HUES64 (cell line): ENCODE results near the gene KRT6B.

ENCODE experiments used
- H3K27ac ChIP-seq: 2 replicates; pipeline ENCODE4 v1.7.0; 2013; ENCODE audit warnings: low read depth, low read length, inconsistent platforms
- H3K27me3 ChIP-seq: 2 replicates; pipeline ENCODE4 v1.6.1; 2013; ENCODE audit warnings: mild to moderate bottlenecking, low read length; ENCODE audit not compliant: insufficient read depth
- H3K36me3 ChIP-seq: 2 replicates; pipeline ENCODE4 v1.6.1; 2013; ENCODE audit warnings: mild to moderate bottlenecking, low read length; ENCODE audit not compliant: insufficient read depth
- H3K4me1 ChIP-seq: 2 replicates; pipeline ENCODE4 v1.6.1; 2013; ENCODE audit warnings: mild to moderate bottlenecking, low read length, moderate library complexity; ENCODE audit not compliant: insufficient read depth
- H3K4me3 ChIP-seq: 2 replicates; pipeline ENCODE4 v1.5.1; 2013; ENCODE audit warnings: mild to moderate bottlenecking, low read length, moderate library complexity
- H3K9ac ChIP-seq: 2 replicates; pipeline ENCODE4 v1.6.1; 2013; ENCODE audit warnings: mild to moderate bottlenecking, low read depth, low read length
- H3K9me3 ChIP-seq: 2 replicates; pipeline ENCODE4 v1.6.1; 2013; ENCODE audit warnings: low read depth, low read length; ENCODE audit not compliant: insufficient read depth
- WGBS: fragments of 150-250, 120-280 bp; methylation state at CpG from one replicate; pipeline ENCODE4 v1.1.7; 2013; ENCODE audit warnings: missing lambda C conversion rate; 5-methylcytosine and 5-hydroxymethylcytosine counted together

Gene KRT6B

DNA sequence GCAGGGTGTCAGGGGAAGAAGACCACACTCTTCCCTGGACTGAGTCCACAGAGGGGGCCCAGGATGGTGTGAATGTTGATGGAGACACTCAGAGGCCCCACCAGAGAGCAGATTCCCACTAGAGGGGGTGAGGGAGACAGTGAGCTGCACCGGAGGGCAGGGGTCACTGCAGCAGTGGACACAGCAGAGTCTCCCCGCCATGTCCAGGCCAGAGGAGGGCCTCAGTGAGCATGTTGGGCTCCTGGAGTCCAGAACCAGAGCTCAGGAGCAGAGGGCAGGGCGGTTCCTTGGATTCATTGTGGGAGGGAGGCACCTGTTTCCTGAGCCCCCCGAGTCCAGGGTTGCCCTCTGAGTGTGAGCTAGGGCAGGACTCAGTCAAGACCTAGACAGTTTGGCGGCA, 44.0 kb downstream of the KRT6B start:
- H3K36me3 ChIP-seq = no peaks in the 10 kb centered on the region
- H3K9ac ChIP-seq = no peak overlapping the region
- H3K27me3 ChIP-seq = no peaks in the 10 kb centered on the region
- H3K9me3 ChIP-seq = no peaks in the 10 kb centered on the region
- WGBS = 88% methylated on average over 5 of the region's 5 CpGs
- no peak overlapping the region for H3K27ac ChIP-seq
- H3K4me1 ChIP-seq = 0 out of 2 replicates have a peak, but pooled peaks cover 2% of the 10 kb centered on the region
- H3K4me3 ChIP-seq = no peak overlapping the region

DNA sequence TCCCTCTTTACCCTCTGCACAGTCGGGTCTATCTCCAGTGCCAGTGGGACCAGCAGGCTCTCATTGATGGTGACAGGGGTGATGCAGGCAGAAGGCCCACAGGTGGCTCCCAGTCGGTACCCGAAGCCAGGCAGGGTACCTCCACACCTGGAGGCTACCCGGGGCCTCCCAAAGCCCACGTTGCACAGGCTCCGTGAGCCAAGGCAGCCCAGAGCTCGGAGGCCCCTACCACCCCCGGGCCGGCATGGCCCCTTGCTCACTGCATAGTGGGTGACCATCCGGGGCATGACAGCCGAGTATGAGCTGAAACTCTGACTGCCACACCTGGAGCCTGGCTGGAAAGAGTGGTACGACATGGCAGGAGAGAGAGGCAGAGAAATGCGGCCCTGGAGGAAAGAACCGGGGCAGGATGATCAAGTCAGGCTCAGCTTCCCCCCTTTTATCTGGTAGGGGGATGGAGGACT, 46.0 kb downstream of the KRT6B start, which contains the start of gene KRT82:
KRT82 (minus strand) TSS at position 414 of the 464 bp plus-strand sequence; CDS start at position 356, 58 bp downstream.
- Histone ChIP-seq H3K27ac (no peak within 1 kb of the TSS), H3K4me3 (no peak within 1 kb of the TSS), H3K9ac (no peak within 1 kb of the TSS), H3K27me3 (no peaks in the 10 kb centered on the region), H3K4me1 (0 out of 2 replicates have a peak, but pooled peaks cover 6% of the 10 kb centered on the region), H3K36me3 (no peaks in the 10 kb centered on the region), H3K9me3 (no peaks in the 10 kb centered on the region)
- 94% methylated on average over 14 of the region's 14 CpGs for WGBS

DNA sequence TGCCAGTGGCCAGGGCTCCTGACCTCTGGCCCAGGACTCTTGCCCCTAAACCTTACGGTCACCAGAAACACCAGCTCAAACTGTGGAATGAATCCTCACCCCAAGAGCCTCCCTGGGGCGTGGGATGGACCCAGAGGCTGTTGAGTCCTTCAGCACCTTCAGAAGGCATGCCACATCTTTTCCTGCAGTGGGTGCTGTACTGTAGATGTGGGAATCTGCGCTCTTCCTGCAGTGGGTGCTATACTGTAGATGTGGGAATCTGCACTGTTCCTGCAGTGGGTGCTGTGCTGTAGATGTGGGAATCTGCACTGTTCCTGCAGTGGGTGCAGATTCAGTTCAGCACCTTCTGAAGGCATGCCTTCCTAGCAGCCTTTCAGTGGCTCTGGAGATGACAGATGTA, 47.0 kb downstream of the KRT6B start:
- Histone ChIP-seq H3K9me3 (no peaks in the 10 kb centered on the region), H3K4me1 (0 out of 2 replicates have a peak, but pooled peaks cover 6% of the 10 kb centered on the region), H3K27ac (no peak overlapping the region), H3K9ac (no peak overlapping the region), H3K4me3 (no peak overlapping the region), H3K27me3 (no peaks in the 10 kb centered on the region), H3K36me3 (no peaks in the 10 kb centered on the region)
- WGBS = 94% methylated on average over 3 of the region's 3 CpGs

DNA sequence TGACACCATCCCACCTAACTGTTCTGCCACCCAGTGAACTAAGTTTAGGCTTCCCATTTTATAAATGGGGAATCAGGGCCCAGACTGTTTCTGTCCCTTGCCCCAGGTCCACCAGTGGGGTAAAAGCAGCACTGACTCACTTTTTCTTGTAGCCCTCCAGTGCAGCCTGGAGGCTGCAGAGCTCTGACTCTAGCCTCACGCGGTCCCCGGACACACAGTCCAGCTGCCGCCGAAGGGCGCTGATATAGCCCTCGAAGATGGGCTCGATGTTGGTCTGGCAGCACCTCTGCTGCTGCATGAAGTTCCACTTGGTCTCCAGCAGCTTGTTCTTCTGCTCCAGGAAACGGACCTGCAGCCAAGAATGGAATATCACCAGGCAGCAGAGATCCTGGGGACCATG, 48.4 kb downstream of the KRT6B start:
- no peak overlapping the region for H3K4me3 ChIP-seq
- no peak overlapping the region for H3K9ac ChIP-seq
- H3K36me3 ChIP-seq = no peaks in the 10 kb centered on the region
- no peaks in the 10 kb centered on the region for H3K27me3 ChIP-seq
- no peak overlapping the region for H3K27ac ChIP-seq
- 0 out of 2 replicates have a peak, but pooled peaks cover 6% of the 10 kb centered on the region for H3K4me1 ChIP-seq
- no peaks in the 10 kb centered on the region for H3K9me3 ChIP-seq
- 94% methylated on average over 9 of the region's 9 CpGs for WGBS

DNA sequence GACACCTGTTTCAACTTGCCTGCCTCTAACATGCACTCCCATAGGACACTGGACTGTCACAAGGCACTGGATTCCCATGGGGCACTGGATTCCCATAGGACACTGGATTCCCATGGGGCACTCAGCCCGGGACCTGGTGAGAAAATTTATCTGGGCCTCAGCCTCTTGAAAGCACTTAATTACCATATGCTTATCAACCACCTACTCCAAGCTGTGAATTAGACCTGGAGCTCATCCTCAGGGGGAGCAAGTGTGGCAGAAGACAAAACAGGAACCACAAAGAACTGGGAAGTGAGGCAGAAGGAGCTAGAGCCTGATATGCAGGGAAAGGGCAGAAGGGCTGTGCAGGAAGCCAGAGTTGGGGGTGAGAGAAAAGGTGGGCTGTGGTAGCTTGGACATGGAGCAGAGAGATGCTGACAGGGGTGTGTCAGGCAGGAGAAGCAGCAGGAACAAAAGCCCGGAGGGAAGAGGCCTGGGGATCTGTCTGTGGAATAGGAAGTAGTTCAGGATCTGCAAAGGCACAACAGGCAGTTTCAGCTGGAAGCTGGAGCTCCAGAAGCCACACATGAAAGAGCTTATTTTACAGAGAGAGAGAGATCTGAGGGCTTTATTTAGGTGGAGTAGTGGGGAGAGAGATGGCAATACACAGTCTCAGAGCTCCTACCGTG, 48.9 kb downstream of the KRT6B start:
- Histone ChIP-seq H3K36me3 (no peaks in the 10 kb centered on the region), H3K27ac (no peak overlapping the region), H3K9me3 (no peaks in the 10 kb centered on the region), H3K4me3 (no peak overlapping the region), H3K27me3 (no peaks in the 10 kb centered on the region), H3K9ac (no peak overlapping the region), H3K4me1 (0 out of 2 replicates have a peak, but pooled peaks cover 6% of the 10 kb centered on the region)
- 70% methylated on average over 3 of the region's 3 CpGs for WGBS

- H3K4me1 ChIP-seq = 0 out of 2 replicates have a peak, but pooled peaks cover 6% of the 10 kb centered on the region
- H3K36me3 ChIP-seq = no peaks in the 10 kb centered on the region
- no peak overlapping the region for H3K27ac ChIP-seq
- H3K9me3 ChIP-seq = no peaks in the 10 kb centered on the region
- H3K9ac ChIP-seq = no peak overlapping the region
- no peak overlapping the region for H3K4me3 ChIP-seq
- 100% methylated on average over 2 of the region's 2 CpGs for WGBS
- H3K27me3 ChIP-seq = no peaks in the 10 kb centered on the region
Measured at GRCh38 chr12:52402377-52402776, 49.6 kb downstream of the KRT6B start.

- Histone ChIP-seq H3K27ac (no peak overlapping the region), H3K27me3 (no peaks in the 10 kb centered on the region; the same call in 1 of the 2 replicates), H3K9ac (no peak overlapping the region), H3K4me3 (no peak overlapping the region), H3K36me3 (no peaks in the 10 kb centered on the region), H3K9me3 (no peaks in the 10 kb centered on the region), H3K4me1 (0 out of 2 replicates have a peak, but pooled peaks cover 6% of the 10 kb centered on the region)
- WGBS = 90% methylated on average over 4 of the region's 4 CpGs
Measured at GRCh38 chr12:52401926-52402325, 50.0 kb downstream of the KRT6B start.

DNA sequence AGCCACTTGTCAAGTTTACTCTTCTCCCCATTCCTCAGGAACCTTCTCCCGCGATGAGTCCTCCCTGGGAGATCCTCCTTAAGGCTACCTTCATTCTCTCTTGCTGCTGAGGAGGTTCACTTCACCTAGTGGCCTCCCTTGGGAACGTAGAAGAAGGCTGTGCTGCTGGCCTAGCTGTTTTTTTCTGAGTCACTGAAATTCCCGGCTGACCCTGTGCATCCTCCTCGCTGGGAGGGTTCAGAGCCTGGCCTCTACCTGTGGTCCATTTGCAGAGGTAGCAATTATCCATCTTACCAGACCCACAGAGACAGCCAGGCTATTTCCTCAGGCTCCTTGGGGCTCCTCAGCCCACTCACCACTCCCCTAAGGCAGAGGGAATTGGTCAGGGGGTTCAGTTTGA, 50.4 kb downstream of the KRT6B start:
- Histone ChIP-seq H3K9me3 (no peaks in the 10 kb centered on the region), H3K27me3 (no peaks in the 10 kb centered on the region; the same call in 1 of the 2 replicates), H3K9ac (no peak overlapping the region), H3K4me1 (0 out of 2 replicates have a peak, but pooled peaks cover 6% of the 10 kb centered on the region), H3K36me3 (no peaks in the 10 kb centered on the region), H3K27ac (no peak overlapping the region), H3K4me3 (no peak overlapping the region)
- WGBS = 91% methylated on average over 5 of the region's 5 CpGs

GRCh38 chr12:52400906-52401305, 51.0 kb downstream of the KRT6B start:
- Histone ChIP-seq H3K4me1 (0 out of 2 replicates have a peak, but pooled peaks cover 6% of the 10 kb centered on the region), H3K9ac (no peak overlapping the region), H3K27ac (no peak overlapping the region), H3K9me3 (no peaks in the 10 kb centered on the region), H3K36me3 (no peaks in the 10 kb centered on the region), H3K4me3 (no peak overlapping the region), H3K27me3 (no peaks in the 10 kb centered on the region; the same call in 1 of the 2 replicates)
- WGBS = 95% methylated on average over 9 of the region's 9 CpGs

DNA sequence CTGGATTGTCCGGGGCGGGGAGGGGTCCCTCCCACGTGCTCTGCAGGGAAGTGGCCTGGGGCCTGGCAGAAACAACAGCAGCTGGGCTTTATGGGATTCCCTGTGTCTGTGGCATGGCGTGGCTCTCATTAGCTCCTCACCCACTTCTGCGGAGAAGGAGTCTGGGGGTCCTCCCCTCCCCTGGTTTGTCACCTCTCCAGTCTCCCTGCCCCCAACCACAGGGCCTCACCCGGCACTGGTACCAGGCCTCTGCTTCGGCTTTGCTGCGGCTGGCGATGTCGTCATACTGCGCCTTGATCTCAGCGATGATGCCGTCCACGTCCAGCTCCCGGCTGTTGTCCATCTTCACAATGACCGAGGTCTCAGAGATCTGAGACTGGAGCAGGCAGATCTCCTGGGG, 52.2 kb downstream of the KRT6B start:
- Histone ChIP-seq H3K9me3 (no peaks in the 10 kb centered on the region), H3K9ac (no peak overlapping the region), H3K36me3 (no peaks in the 10 kb centered on the region), H3K4me3 (no peak overlapping the region), H3K27ac (no peak overlapping the region), H3K27me3 (no peaks in the 10 kb centered on the region; the same call in 1 of the 2 replicates), H3K4me1 (0 out of 2 replicates have a peak, but pooled peaks cover 6% of the 10 kb centered on the region)
- WGBS = 94% methylated on average over 16 of the region's 16 CpGs

GRCh38 chr12:52398176-52398575, 53.8 kb downstream of the KRT6B start:
- no peak overlapping the region for H3K27ac ChIP-seq
- H3K9me3 ChIP-seq = no peaks in the 10 kb centered on the region
- H3K9ac ChIP-seq = no peak overlapping the region
- H3K36me3 ChIP-seq = no peaks in the 10 kb centered on the region
- H3K27me3 ChIP-seq = no peaks in the 10 kb centered on the region; the same call in 1 of the 2 replicates
- WGBS = 84% methylated on average over 1 of the region's 1 CpG
- no peak overlapping the region for H3K4me3 ChIP-seq
- 0 out of 2 replicates have a peak, but pooled peaks cover 6% of the 10 kb centered on the region for H3K4me1 ChIP-seq
